ENCODE data around the gene SLC26A5.

DNA sequence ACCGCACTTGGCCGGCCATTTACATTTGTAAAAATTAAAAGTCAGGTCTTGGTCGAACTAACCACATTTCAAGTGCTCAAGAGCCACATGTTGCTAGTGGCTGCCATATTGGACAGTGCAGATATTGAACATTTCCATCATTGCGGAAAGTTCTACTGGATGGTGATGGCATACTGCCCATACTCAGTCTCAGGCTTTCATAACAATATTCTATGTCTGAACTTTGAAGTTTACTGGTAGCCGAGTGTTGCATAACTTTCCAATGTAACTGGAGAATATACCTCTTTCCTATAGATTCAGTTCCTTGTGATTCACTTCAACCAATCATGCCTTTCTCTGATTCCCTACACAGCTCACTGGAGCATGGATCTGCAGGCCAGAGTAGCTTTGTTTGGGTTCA lies 54.9 kb downstream of the SLC26A5 start:
- TF ChIP-seq POLR2AphosphoS5 (IDR thresholded peaks at IDR 0.05; ENCODE audit: low read depth, low read length) (no peak), TAF1 (IDR thresholded peaks at IDR 0.05; ENCODE audit: borderline replicate concordance, insufficient read depth, low read length) (no peak), SIN3A (IDR thresholded peaks at IDR 0.05; ENCODE audit: borderline replicate concordance, insufficient read depth, low read length) (no peak), FOXP2 (optimal IDR thresholded peaks at IDR 0.05; ENCODE audit: borderline replicate concordance, extremely low read depth, extremely low read length, insufficient read depth) (no peak)
- TF ChIP-seq, protein P1, sequence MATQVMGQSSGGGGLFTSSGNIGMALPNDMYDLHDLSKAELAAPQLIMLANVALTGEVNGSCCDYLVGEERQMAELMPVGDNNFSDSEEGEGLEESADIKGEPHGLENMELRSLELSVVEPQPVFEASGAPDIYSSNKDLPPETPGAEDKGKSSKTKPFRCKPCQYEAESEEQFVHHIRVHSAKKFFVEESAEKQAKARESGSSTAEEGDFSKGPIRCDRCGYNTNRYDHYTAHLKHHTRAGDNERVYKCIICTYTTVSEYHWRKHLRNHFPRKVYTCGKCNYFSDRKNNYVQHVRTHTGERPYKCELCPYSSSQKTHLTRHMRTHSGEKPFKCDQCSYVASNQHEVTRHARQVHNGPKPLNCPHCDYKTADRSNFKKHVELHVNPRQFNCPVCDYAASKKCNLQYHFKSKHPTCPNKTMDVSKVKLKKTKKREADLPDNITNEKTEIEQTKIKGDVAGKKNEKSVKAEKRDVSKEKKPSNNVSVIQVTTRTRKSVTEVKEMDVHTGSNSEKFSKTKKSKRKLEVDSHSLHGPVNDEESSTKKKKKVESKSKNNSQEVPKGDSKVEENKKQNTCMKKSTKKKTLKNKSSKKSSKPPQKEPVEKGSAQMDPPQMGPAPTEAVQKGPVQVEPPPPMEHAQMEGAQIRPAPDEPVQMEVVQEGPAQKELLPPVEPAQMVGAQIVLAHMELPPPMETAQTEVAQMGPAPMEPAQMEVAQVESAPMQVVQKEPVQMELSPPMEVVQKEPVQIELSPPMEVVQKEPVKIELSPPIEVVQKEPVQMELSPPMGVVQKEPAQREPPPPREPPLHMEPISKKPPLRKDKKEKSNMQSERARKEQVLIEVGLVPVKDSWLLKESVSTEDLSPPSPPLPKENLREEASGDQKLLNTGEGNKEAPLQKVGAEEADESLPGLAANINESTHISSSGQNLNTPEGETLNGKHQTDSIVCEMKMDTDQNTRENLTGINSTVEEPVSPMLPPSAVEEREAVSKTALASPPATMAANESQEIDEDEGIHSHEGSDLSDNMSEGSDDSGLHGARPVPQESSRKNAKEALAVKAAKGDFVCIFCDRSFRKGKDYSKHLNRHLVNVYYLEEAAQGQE (IDR thresholded peaks at IDR 0.05; ENCODE audit: insufficient read depth in 1 of 2, low read depth in 2 of 2, low read length in 2 of 2), result no peak

Measured in PFSK-1 (cell line).